ENCODE data around the gene TRHDE. TPM values are rescaled to one million over a fixed set of nuclear protein-coding genes. Genes with fewer than 3 reads are reported as not detected.

Gene TRHDE
- total and polyA plus RNA-seq, 2 donors (not counting 3 experiments of a cell fraction or from before 2014, with no cell fraction given) = not detected

GRCh38 chr12:72448805-72449204, 176.6 kb downstream of the TRHDE start:
- no TSS peak for BruUV-seq (replicated peaks)
- intact Hi-C loops (cut with micrococcal nuclease) = no loop called here
- Histone ChIP-seq H3K4me3 (replicated peaks in 1 of 3; ENCODE audit: insufficient read depth in 1 of 3, low read depth in 1 of 3, low read length in 3 of 3) (no peak overlapping the region), H3K9ac (replicated peaks; ENCODE audit: extremely low read depth, insufficient read depth, low read length) (no peak overlapping the region), H3K27me3 (ENCODE audit: control insufficient read depth in 2 of 2, insufficient read depth in 2 of 2, low read length in 2 of 2) (no peaks in the 10 kb centered on the region), H3K36me3 (ENCODE audit: control insufficient read depth in 2 of 2, extremely low read depth in 1 of 2, insufficient read depth in 2 of 2, low read length in 2 of 2) (no peaks in the 10 kb centered on the region), H3K4me2 (ENCODE audit: insufficient read depth, low read length) (no peak overlapping the region), H3K27ac (ENCODE audit: insufficient read depth, low read depth, low read length) (no peak overlapping the region), H3K4me1 (ENCODE audit: control insufficient read depth, extremely low read depth, insufficient read depth, low read length) (no peaks in the 10 kb centered on the region), H3K79me2 (ENCODE audit: control insufficient read depth, insufficient read depth, low read length) (no peaks in the 10 kb centered on the region), H3K9me3 (replicated peaks; ENCODE audit: control insufficient read depth, insufficient read depth, low read length) (peaks cover 6% of the 10 kb centered on the region), H2AFZ (ENCODE audit: low read depth, low read length) (no peak overlapping the region), H4K20me1 (replicated peaks; ENCODE audit: control insufficient read depth, extremely low read depth, insufficient read depth, low read length) (no peaks in the 10 kb centered on the region), H3K9me1 (replicated peaks; ENCODE audit: control insufficient read depth, extremely low read depth, insufficient read depth, low read length) (no peaks in the 10 kb centered on the region)
- ChIA-PET CTCF (no interaction called here), POLR2A (no interaction called here)
- DNase-seq (ENCODE audit: low read depth, low spot score) (no peak), FAIRE-seq (no peak)
- TF ChIP-seq POLR2A (IDR thresholded peaks at IDR 0.05; ENCODE audit: low read depth, low read length) = no peak
- no peak for TF ChIP-seq EZH2 (IDR thresholded peaks at IDR 0.05; ENCODE audit: borderline replicate concordance, low read depth, low read length, severe bottlenecking)
- TF ChIP-seq CTCF (IDR thresholded peaks at IDR 0.05; ENCODE audit: extremely low read depth in 1 of 2, insufficient read depth in 1 of 2, low read depth in 1 of 2, low read length in 2 of 2) = no peak
- TF ChIP-seq FOS (IDR thresholded peaks at IDR 0.05; ENCODE audit: borderline replicate concordance, insufficient read depth, low read length) = no peak
- no peak for TF ChIP-seq MYC (IDR thresholded peaks at IDR 0.05; ENCODE audit: low read depth, low read length)
- TF ChIP-seq MAX (IDR thresholded peaks at IDR 0.05; ENCODE audit: insufficient read depth, insufficient read length) = no peak
- no peak for TF ChIP-seq GATA2 (IDR thresholded peaks at IDR 0.05; ENCODE audit: insufficient read depth, insufficient read length, low read depth, low read length)
- TF ChIP-seq POLR2AphosphoS5 (IDR thresholded peaks at IDR 0.05; ENCODE audit: insufficient read depth, low read depth, low read length) = no peak
- TF ChIP-seq JUN (IDR thresholded peaks at IDR 0.05; ENCODE audit: borderline replicate concordance, insufficient read depth, insufficient read length, low read depth) = no peak
- dilution Hi-C loops (cut with MboI; ENCODE audit: extremely low pct_ligation_motif_present, low sequenced_read_pairs) = no loop called here
